HG03095 (cell line): ENCODE results near the gene IL13RA1.
"Not testable (repeated sequence)": the region's sequence is repeated elsewhere in the genome, so short reads cannot be mapped to it uniquely, and the experiment has no call there.

ENCODE experiments used
- ATAC-seq: cut with Tn5 transposase; IDR thresholded peaks from one replicate; pipeline ENCODE4 v1.9.1; 2021; ENCODE audit warnings: moderate library complexity; ENCODE audit not compliant: unreplicated experiment

IL13RA1 gene

GRCh38 chrX:118772051-118772450, 44.6 kb downstream of the IL13RA1 start:
- no peak for ATAC-seq

GRCh38 chrX:118773782-118774181, 46.4 kb downstream of the IL13RA1 start:
- ATAC-seq: no peak

- no peak for ATAC-seq
These were observed 52.2 kb downstream of the IL13RA1 start for GRCh38 chrX:118779581-118779980.

GRCh38 chrX:118780509-118780908, 53.1 kb downstream of the IL13RA1 start:
- ATAC-seq: no peak

GRCh38 chrX:118780911-118781310, 53.5 kb downstream of the IL13RA1 start:
- no peak for ATAC-seq

GRCh38 chrX:118795528-118796280, 68.3 kb downstream of the IL13RA1 start:
- ATAC-seq: no peak

- ATAC-seq: no peak
These were observed 75.5 kb downstream of the IL13RA1 start for GRCh38 chrX:118802857-118803256.

GRCh38 chrX:118807151-118808017, 80.0 kb downstream of the IL13RA1 start:
- no peak for ATAC-seq

- not testable (repeated sequence) for ATAC-seq
These were observed 89.9 kb downstream of the IL13RA1 start for GRCh38 chrX:118817257-118817656.

GRCh38 chrX:118823263-118824172, 96.1 kb downstream of the IL13RA1 start, which contains the start of gene ZCCHC12:
ZCCHC12 (plus strand) TSS chrX:118823824; CDS start chrX:118825245, 1,421 bp downstream.
- no peak for ATAC-seq

- no peak for ATAC-seq
These were observed 96.8 kb downstream of the IL13RA1 start for GRCh38 chrX:118824173-118824730.

GRCh38 chrX:118825227-118825626, 97.8 kb downstream of the IL13RA1 start:
- no peak for ATAC-seq

- ATAC-seq: no peak
These were observed 112.0 kb downstream of the IL13RA1 start for GRCh38 chrX:118839334-118839958.
